Hindlimb muscle (tissue), 1 donor: Measurements from ENCODE around the gene TNIP1. TPM values are rescaled to one million over a fixed set of nuclear protein-coding genes. Genes with fewer than 3 reads are reported as not detected.

Experiments used
- DNase-seq: peaks from one replicate; pipeline ENCODE4 v3.0.0-alpha.2; 2013
- polyA plus RNA-seq: library from polyadenylated mRNA; unstranded; fragments of 120-200 nt; gene quantifications from one replicate; pipeline ENCODE4 v1.2.1, GENCODE V29; 2013; ENCODE audit not compliant: insufficient read length

TNIP1 gene
- polyA plus RNA-seq, 1 donor = 94.1 TPM

GRCh38 chr5:151104795-151105194 lies 24.0 kb upstream of the TNIP1 start:
- no peak for DNase-seq

- no peak for DNase-seq
Observed at GRCh38 chr5:151101746-151102145, 20.9 kb upstream of the TNIP1 start.

- DNase-seq = no peak
Observed at GRCh38 chr5:151101151-151101550, 20.3 kb upstream of the TNIP1 start.

- DNase-seq = no peak
Observed at GRCh38 chr5:151100681-151101080, 19.8 kb upstream of the TNIP1 start.

- DNase-seq = no peak
Observed at GRCh38 chr5:151098768-151099121, 17.9 kb upstream of the TNIP1 start.

GRCh38 chr5:151097820-151098767 lies 17.3 kb upstream of the TNIP1 start:
- DNase-seq = no peak

GRCh38 chr5:151097061-151097460 lies 16.2 kb upstream of the TNIP1 start:
- DNase-seq = no peak

- no peak for DNase-seq
Observed at GRCh38 chr5:151096001-151096373, 15.2 kb upstream of the TNIP1 start.

GRCh38 chr5:151095341-151096000 lies 14.6 kb upstream of the TNIP1 start:
- no peak for DNase-seq

- DNase-seq = no peak
Observed at GRCh38 chr5:151094852-151095245, 14.0 kb upstream of the TNIP1 start.

- no peak for DNase-seq
Observed at GRCh38 chr5:151094030-151094851, 13.4 kb upstream of the TNIP1 start.

- DNase-seq = no peak
Observed at GRCh38 chr5:151093476-151093889, 12.6 kb upstream of the TNIP1 start.

- no peak for DNase-seq
Observed at GRCh38 chr5:151092762-151093161, 11.9 kb upstream of the TNIP1 start.

GRCh38 chr5:151089726-151090125 lies 8.9 kb upstream of the TNIP1 start:
- no peak for DNase-seq

- DNase-seq = no peak
Observed at GRCh38 chr5:151088986-151089385, 8.2 kb upstream of the TNIP1 start.

- DNase-seq = no peak
Observed at GRCh38 chr5:151087486-151087885, 6.7 kb upstream of the TNIP1 start.

- DNase-seq = no peak
Observed at GRCh38 chr5:151086905-151087360, 6.1 kb upstream of the TNIP1 start.

- no peak for DNase-seq
Observed at GRCh38 chr5:151086192-151086869, 5.5 kb upstream of the TNIP1 start.

GRCh38 chr5:151085517-151086041 lies 4.7 kb upstream of the TNIP1 start:
- no peak for DNase-seq

GRCh38 chr5:151084363-151084762 lies 3.5 kb upstream of the TNIP1 start:
- no peak for DNase-seq

- no peak for DNase-seq
Observed at GRCh38 chr5:151083081-151083676, 2.3 kb upstream of the TNIP1 start.
